ENCODE measurements around the gene QRICH2.
"Not testable (repeated sequence)": the region's sequence is repeated elsewhere in the genome, so short reads cannot be mapped to it uniquely, and the experiment has no call there.

QRICH2 gene

DNA sequence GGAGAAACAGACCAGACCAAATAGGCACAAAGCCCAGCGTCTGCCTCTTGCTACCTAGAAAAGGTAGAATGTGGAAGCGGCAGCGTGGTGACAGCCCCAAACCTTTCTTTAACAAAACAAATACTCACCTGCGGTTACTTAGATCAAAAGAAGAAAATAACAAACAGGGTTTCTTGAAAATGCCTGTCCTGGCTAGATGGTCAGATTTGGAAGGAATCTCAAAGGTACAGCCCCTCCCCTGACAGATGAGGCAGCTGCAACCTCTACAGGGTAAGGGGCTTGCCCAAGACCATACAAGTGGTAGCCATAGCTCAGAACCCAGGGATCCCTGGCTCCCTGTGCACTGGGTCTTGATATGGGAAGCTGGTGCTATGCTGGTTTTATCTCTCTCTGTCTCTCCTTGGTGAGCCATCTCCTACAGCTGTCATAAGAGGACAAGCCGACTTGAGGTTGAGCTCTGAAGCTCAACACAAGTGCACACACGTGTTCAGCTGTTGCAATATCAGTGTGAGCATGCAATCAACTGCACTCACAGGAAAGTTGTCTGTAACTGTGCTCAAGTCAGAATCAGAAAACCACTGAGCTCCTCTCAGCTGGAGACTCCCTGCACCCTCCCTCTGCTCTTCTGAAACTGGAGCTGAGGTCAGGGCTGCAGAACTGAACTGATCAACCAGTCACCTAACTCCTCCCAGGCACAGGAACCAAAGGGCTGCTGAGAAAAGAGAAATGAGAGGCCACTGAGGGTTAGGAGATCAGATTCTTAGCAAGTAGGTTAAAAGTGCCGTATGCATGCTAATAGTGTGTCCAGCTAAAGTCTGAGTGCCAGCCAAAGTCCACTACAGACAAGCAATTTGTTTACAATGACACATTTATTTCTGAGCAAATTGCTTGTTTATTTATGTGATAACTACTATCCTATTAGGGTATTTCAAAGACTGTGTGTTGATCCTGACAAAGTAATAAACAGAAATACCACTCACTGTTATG lies 61.7 kb downstream of the QRICH2 start:
- peak; percentile 42 to 50 for DNase-seq

GRCh38 chr17:76244721-76245120 lies 63.4 kb downstream of the QRICH2 start:
- DNase-seq: not testable (repeated sequence)

GRCh38 chr17:76243826-76244679 lies 64.0 kb downstream of the QRICH2 start:
- DNase-seq: no peak

- no peak for DNase-seq
Observed at GRCh38 chr17:76241691-76242255, 66.3 kb downstream of the QRICH2 start.

- DNase-seq: no peak
Observed at GRCh38 chr17:76241204-76241538, 66.9 kb downstream of the QRICH2 start.

GRCh38 chr17:76240461-76241203 lies 67.4 kb downstream of the QRICH2 start, which contains the start of gene RNF157:
Gene RNF157, minus strand, starts transcription at chr17:76240493. Its CDS starts 253 bp downstream, at chr17:76240240.
- peak; percentile 63 to 77 for DNase-seq

DNA sequence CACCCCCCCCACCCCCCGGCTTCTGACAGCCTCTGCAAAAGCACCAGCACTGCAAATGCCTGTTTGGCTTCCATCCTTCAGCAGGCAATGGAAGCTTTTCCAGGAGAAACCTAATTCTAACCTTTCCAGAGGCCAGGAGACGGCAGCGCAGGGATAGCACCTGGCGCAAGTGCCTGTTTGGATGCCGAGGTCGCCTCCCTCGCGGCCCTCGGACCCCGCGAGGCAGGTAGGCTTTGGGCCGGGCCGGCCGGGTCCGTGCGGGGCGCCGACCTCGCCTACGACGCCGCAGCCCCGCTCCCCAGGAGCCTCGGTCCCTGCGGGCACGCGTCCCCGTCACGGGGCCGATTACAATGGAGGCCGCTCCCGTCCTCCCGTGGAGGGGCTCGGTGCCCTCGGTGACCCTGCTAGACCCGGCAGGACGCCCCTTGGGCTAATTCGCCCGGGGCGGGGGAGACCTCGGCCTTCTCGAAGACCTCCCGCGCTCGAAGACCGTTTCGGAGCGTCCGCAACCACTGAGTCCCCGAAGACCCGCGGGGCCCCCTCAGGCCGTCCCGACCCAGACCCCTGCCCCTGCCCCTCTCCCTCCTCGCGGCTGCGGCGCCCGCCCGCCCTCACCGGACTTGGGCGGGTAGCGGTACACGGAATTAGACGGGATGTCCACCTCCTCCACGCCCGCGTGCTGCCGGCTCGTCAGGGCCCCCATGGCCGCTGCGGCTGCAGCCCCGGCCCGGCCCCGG lies 68.4 kb downstream of the QRICH2 start:
- DNase-seq: no peak

DNA sequence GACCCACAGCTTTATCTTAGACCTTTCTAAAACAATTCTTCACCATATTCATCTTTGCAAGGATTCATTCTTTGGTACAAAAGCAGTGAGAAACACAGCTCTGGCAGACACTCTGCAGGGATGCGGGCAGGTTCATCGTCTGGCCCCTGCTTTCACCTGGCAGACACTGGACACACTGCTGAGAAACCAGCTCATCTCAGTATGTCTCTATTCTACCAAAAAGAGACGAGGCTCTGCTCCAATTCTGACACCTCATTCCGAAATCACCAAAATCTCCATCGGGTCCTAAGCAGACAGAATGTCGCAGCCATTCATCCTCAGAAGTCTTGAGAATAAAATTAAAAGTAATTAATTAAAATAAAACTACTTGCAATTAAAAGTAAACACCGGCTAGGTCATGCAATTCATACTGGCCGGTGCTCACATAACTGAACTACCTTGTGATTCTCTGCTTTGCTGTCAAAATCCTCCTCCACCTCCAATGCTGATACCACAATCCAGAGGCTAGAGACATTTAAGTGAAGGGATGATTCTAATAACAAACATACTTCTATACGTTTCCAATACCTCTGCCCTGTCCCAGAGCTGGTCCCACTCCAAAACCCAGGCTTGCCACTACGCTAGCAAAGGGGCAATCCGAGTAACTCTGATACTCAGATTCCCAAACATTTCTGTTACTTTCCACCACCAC lies 69.1 kb downstream of the QRICH2 start:
- no peak for DNase-seq

DNA sequence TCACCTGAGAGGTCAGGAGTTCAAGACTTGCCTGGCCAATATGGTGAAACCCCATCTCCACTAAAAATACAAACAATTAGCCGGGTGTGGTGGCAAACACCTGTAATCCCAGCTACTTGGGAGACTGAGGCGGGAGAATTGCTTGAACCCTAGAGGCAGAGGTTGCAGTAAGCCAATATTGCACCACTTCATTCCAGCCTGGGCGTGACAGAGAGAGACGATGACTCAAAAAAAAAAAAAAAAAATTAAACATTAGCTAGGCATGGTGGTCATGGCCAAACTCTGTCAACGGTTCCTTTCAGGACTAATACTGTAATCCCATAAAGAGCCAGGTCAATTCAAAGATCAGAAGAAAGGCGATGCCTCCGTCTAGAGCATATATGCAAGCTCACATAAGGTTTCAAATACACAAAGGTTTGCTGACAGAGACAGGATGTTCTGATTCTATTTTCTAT lies 70.2 kb downstream of the QRICH2 start:
- DNase-seq: no peak

GRCh38 chr17:76236603-76237002 lies 71.5 kb downstream of the QRICH2 start:
- DNase-seq: no peak

DNA sequence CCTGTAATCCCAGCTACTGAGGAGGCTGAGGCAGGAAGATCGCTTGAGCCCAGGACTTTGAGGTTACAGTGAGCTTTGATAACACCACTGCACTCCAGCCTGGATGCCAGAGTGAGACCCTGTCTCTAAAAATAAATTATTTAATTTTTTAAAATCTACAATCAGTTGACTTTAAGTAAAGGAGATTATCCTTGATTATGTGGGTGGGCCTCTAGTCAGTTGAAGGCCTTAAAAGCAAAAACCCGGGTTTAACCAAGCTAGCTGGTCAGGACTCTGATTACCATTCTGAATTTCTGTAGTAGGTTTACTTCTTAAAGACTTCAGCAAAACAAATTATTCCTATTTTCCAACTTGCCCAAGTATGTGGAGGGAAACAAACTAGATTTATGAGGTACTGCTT lies 72.2 kb downstream of the QRICH2 start:
- no peak for DNase-seq

- DNase-seq: peak in 1 of 2 donors; percentile 15
Observed at GRCh38 chr17:76234354-76234679, 73.8 kb downstream of the QRICH2 start.

GRCh38 chr17:76233588-76234353 lies 74.3 kb downstream of the QRICH2 start:
- no peak for DNase-seq

- DNase-seq: no peak
Observed at GRCh38 chr17:76232342-76232741, 75.7 kb downstream of the QRICH2 start.

DNA sequence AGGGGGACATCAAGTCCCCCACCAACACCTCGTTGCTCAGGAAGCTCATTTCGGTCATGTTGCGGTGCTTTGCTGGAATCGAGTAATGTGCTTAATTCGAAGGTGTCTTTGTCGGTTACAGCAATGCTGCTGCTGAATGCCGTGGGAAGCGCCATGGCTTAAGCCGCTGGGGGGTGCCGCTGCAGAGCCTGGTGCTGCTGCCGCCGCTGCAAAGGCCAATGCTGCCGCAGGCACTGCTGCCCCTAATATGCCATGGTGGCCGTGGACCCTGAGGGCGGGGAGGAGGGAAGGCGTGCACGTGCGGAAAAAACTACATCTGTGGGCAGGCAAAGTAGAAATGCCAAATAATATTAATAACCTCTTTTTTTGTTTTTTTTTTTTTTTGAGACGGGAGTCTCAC lies 81.3 kb downstream of the QRICH2 start:
- DNase-seq: not testable (repeated sequence)

DNA sequence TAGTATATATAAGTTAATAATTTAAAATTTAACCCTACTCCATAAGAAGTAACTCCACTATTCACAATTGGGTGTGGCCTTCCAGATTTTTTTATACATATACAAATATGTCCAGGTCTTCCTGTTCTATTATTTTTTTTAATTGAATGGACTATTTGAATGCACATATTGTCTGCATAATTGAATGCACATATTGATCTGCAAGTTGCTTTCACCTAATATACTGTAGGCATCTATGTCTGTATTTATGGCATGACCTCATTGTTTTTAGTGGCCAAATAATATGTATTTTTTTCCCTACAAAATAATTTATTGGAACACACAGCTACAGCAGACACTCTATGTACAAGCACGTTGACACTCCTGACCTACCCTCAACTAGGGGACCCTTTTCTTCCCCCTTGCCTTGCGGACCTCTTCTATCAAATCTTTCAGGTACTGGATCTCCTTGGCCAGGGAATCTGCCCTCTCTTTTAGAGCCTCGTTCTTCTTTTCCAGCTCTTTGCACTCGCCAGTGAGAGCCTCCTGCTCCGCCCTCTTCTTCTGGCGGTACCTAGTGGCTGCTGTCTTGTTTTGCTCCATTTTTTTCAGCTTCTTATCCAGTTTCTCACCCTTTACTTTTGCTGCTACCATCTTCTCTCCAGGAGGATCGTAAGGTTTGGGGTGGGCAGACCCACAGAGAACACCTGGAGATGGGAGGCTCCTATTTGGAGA lies 82.5 kb downstream of the QRICH2 start:
- DNase-seq: not testable (repeated sequence)
